Measurements from ENCODE around the gene MIS12. TPM values are rescaled to one million over a fixed set of nuclear protein-coding genes. Genes with fewer than 3 reads are reported as not detected.

The MIS12 gene
- total and polyA plus RNA-seq, 2 donors (not counting 1 experiment from before 2014, with no cell fraction given) = 11.1 to 11.2 TPM

GRCh38 chr17:5472511-5472910 lies 13.9 kb upstream of the MIS12 start:
- no peak for DNase-seq (ENCODE audit: low read depth in 2 of 2)

GRCh38 chr17:5473906-5474305 lies 12.5 kb upstream of the MIS12 start:
- Histone ChIP-seq H3K4me1 (ENCODE audit: control insufficient read depth, extremely low read depth, insufficient read depth, low read length) (no peaks in the 10 kb centered on the region), H3K4me2 (ENCODE audit: extremely low read depth, insufficient read depth, low read length) (no peak overlapping the region), H3K4me3 (replicated peaks in 1 of 4; ENCODE audit: control extremely low read depth in 1 of 4, insufficient read depth in 1 of 4, low read depth in 3 of 4, low read length in 4 of 4) (no peak overlapping the region), H3K79me2 (ENCODE audit: control insufficient read depth, insufficient read depth, low read length) (peaks cover 3% of the 10 kb centered on the region), H3K9me3 (ENCODE audit: control insufficient read depth, insufficient read depth, low read depth, low read length) (no peaks in the 10 kb centered on the region), H3K27ac (ENCODE audit: insufficient read depth, low read length) (no peak overlapping the region), H2AFZ (ENCODE audit: low read length) (no peak overlapping the region), H4K20me1 (ENCODE audit: control insufficient read depth, extremely low read depth, insufficient read depth, low read length) (no peaks in the 10 kb centered on the region), H3K9ac (ENCODE audit: insufficient read depth, low read length) (no peak overlapping the region), H3K27me3 (ENCODE audit: control insufficient read depth, insufficient read depth, low read length) (no peaks in the 10 kb centered on the region), H3K36me3 (ENCODE audit: control insufficient read depth, insufficient read depth, low read length) (peaks cover 6% of the 10 kb centered on the region)
- no peak for DNase-seq (ENCODE audit: low read depth in 2 of 2)
- TF ChIP-seq EZH2 (IDR thresholded peaks at IDR 0.05; ENCODE audit: low read length, missing control alignments) (no peak), CTCF (conservative IDR thresholded peaks at IDR 0.05 in 1 of 2, IDR thresholded peaks at IDR 0.05 in 1 of 2; ENCODE audit: low read depth in 1 of 2, low read length in 2 of 2) (no peak)

More at GRCh38 chr17:5472511-5472910, 13.9 kb upstream of the MIS12 start:
- Histone ChIP-seq H4K20me1 (ENCODE audit: control insufficient read depth, extremely low read depth, insufficient read depth, low read length) (no peaks in the 10 kb centered on the region), H3K27ac (ENCODE audit: insufficient read depth, low read length) (no peak overlapping the region), H3K9ac (ENCODE audit: insufficient read depth, low read length) (no peak overlapping the region), H3K4me2 (ENCODE audit: extremely low read depth, insufficient read depth, low read length) (no peak overlapping the region), H3K79me2 (ENCODE audit: control insufficient read depth, insufficient read depth, low read length) (peaks cover 15% of the 10 kb centered on the region), H2AFZ (ENCODE audit: low read length) (no peak overlapping the region), H3K4me3 (replicated peaks in 1 of 4; ENCODE audit: control extremely low read depth in 1 of 4, insufficient read depth in 1 of 4, low read depth in 3 of 4, low read length in 4 of 4) (no peak overlapping the region), H3K4me1 (ENCODE audit: control insufficient read depth, extremely low read depth, insufficient read depth, low read length) (no peaks in the 10 kb centered on the region), H3K9me3 (ENCODE audit: control insufficient read depth, insufficient read depth, low read depth, low read length) (no peaks in the 10 kb centered on the region), H3K36me3 (ENCODE audit: control insufficient read depth, insufficient read depth, low read length) (peaks cover 2% of the 10 kb centered on the region), H3K27me3 (ENCODE audit: control insufficient read depth, insufficient read depth, low read length) (no peaks in the 10 kb centered on the region)
- TF ChIP-seq CTCF (conservative IDR thresholded peaks at IDR 0.05 in 1 of 2, IDR thresholded peaks at IDR 0.05 in 1 of 2; ENCODE audit: low read depth in 1 of 2, low read length in 2 of 2) (no peak), EZH2 (IDR thresholded peaks at IDR 0.05; ENCODE audit: low read length, missing control alignments) (no peak)

- peaks cover 18% of the 10 kb centered on the region for H3K36me3 ChIP-seq (ENCODE audit: control insufficient read depth, insufficient read depth, low read length)
- peaks cover 21% of the 10 kb centered on the region for H3K79me2 ChIP-seq (ENCODE audit: control insufficient read depth, insufficient read depth, low read length)
Observed at GRCh38 chr17:5478992-5479391, 7.4 kb upstream of the MIS12 start.

More at GRCh38 chr17:5478992-5479391, 7.4 kb upstream of the MIS12 start:
- Histone ChIP-seq H3K4me2 (ENCODE audit: extremely low read depth, insufficient read depth, low read length) (no peak overlapping the region), H3K27ac (ENCODE audit: insufficient read depth, low read length) (no peak overlapping the region), H2AFZ (ENCODE audit: low read length) (no peak overlapping the region), H4K20me1 (ENCODE audit: control insufficient read depth, extremely low read depth, insufficient read depth, low read length) (no peaks in the 10 kb centered on the region), H3K9me3 (ENCODE audit: control insufficient read depth, insufficient read depth, low read depth, low read length) (no peaks in the 10 kb centered on the region), H3K9ac (ENCODE audit: insufficient read depth, low read length) (no peak overlapping the region), H3K4me1 (ENCODE audit: control insufficient read depth, extremely low read depth, insufficient read depth, low read length) (no peaks in the 10 kb centered on the region), H3K27me3 (ENCODE audit: control insufficient read depth, insufficient read depth, low read length) (no peaks in the 10 kb centered on the region), H3K4me3 (replicated peaks in 1 of 4; ENCODE audit: control extremely low read depth in 1 of 4, insufficient read depth in 1 of 4, low read depth in 3 of 4, low read length in 4 of 4) (no peak overlapping the region)
- no peak for DNase-seq (ENCODE audit: low read depth in 2 of 2)
- TF ChIP-seq EZH2 (IDR thresholded peaks at IDR 0.05; ENCODE audit: low read length, missing control alignments) (no peak), CTCF (conservative IDR thresholded peaks at IDR 0.05 in 1 of 2, IDR thresholded peaks at IDR 0.05 in 1 of 2; ENCODE audit: low read depth in 1 of 2, low read length in 2 of 2) (no peak)

All from fibroblast of lung (primary cell).